Muscle of back (tissue), 13 donors: ENCODE measurements around the gene NKIRAS2. TPM values are rescaled to one million over a fixed set of nuclear protein-coding genes. Genes with fewer than 3 reads are reported as not detected.

Experiments used
- DNase-seq, 3 donors: peaks; one replicate each; pipeline versions ENCODE4 v3.0.0 to v3.0.0-alpha.2; 2013
- long read RNA-seq, 9 donors: transcript quantifications; one replicate each; lab custom pipeline, GENCODE V29; 2026
- polyA plus RNA-seq, 10 donors: library from polyadenylated mRNA; unstranded; fragments of 120-200 nt; gene quantifications; one replicate each; pipeline ENCODE4 v1.2.1, GENCODE V29; 2013; ENCODE audit not compliant: insufficient read length in 10 of 10

The NKIRAS2 gene
- 10 to 100 TPM; 32.9 to 50.9 (median 41.2) TPM for polyA plus RNA-seq
- long read RNA-seq, donor 1, full-length matches to known transcripts: 34 of 44 reads
- long read RNA-seq, donor 1, partial matches to known transcripts: 10 of 44 reads
- long read RNA-seq, donor 1, other reads (novel, unspliced or antisense): 0 of 44 reads
- long read RNA-seq, donor 2, full-length matches to known transcripts: 25 of 25 reads
- long read RNA-seq, donor 2, partial matches to known transcripts: 0 of 25 reads
- long read RNA-seq, donor 2, other reads (novel, unspliced or antisense): 0 of 25 reads
- long read RNA-seq, donor 3: 0 reads
- long read RNA-seq, donor 4, full-length matches to known transcripts: 13 of 24 reads
- long read RNA-seq, donor 4, partial matches to known transcripts: 11 of 24 reads
- long read RNA-seq, donor 4, other reads (novel, unspliced or antisense): 0 of 24 reads
- long read RNA-seq, donor 5, full-length matches to known transcripts: 32 of 48 reads
- long read RNA-seq, donor 5, partial matches to known transcripts: 16 of 48 reads
- long read RNA-seq, donor 5, other reads (novel, unspliced or antisense): 0 of 48 reads
- long read RNA-seq, donor 6, full-length matches to known transcripts: 15 of 15 reads
- long read RNA-seq, donor 6, partial matches to known transcripts: 0 of 15 reads
- long read RNA-seq, donor 6, other reads (novel, unspliced or antisense): 0 of 15 reads
- long read RNA-seq, donor 7, full-length matches to known transcripts: 24 of 24 reads
- long read RNA-seq, donor 7, partial matches to known transcripts: 0 of 24 reads
- long read RNA-seq, donor 7, other reads (novel, unspliced or antisense): 0 of 24 reads
- long read RNA-seq, donor 8, transcript NKIRAS2-206 (4 exons, 1,909 nt): major isoform, 9 of 11 reads
- long read RNA-seq, donor 8, partial matches to known transcripts: 0 of 11 reads
- long read RNA-seq, donor 8, other reads (novel, unspliced or antisense): 0 of 11 reads
- long read RNA-seq, donor 9, partial matches to known transcripts: 0 of 4 reads
- long read RNA-seq, donor 9, other reads (novel, unspliced or antisense): 0 of 4 reads

- peak; percentile 86 to 96 (median 91) for DNase-seq
Measured at GRCh38 chr17:42019509-42020404, at the start of gene NKIRAS2. NKIRAS2 (plus strand) TSS chr17:42020090; CDS start chr17:42021578, 1,488 bp downstream.

GRCh38 chr17:41970901-41971331 lies 49.0 kb upstream of the NKIRAS2 start:
- no peak for DNase-seq

GRCh38 chr17:41971721-41972523 lies 48.0 kb upstream of the NKIRAS2 start:
- DNase-seq: no peak

GRCh38 chr17:41972571-41973407 lies 47.1 kb upstream of the NKIRAS2 start:
- DNase-seq: no peak

GRCh38 chr17:41973408-41973811 lies 46.5 kb upstream of the NKIRAS2 start:
- DNase-seq: no peak

- DNase-seq: no peak
Measured at GRCh38 chr17:41974031-41974430, 45.9 kb upstream of the NKIRAS2 start.

- DNase-seq: no peak
Measured at GRCh38 chr17:41974658-41975057, 45.2 kb upstream of the NKIRAS2 start.

- DNase-seq: no peak
Measured at GRCh38 chr17:41975099-41976083, 44.5 kb upstream of the NKIRAS2 start.

GRCh38 chr17:41976142-41976768 lies 43.6 kb upstream of the NKIRAS2 start:
- no peak for DNase-seq

GRCh38 chr17:41977991-41978390 lies 41.9 kb upstream of the NKIRAS2 start:
- DNase-seq: no peak

GRCh38 chr17:41982026-41982760 lies 37.7 kb upstream of the NKIRAS2 start:
- DNase-seq: no peak

- DNase-seq: no peak
Measured at GRCh38 chr17:41984454-41984853, 35.4 kb upstream of the NKIRAS2 start.

GRCh38 chr17:41985919-41986318 lies 34.0 kb upstream of the NKIRAS2 start:
- no peak for DNase-seq

- DNase-seq: no peak
Measured at GRCh38 chr17:41986634-41987033, 33.3 kb upstream of the NKIRAS2 start.

- DNase-seq: no peak
Measured at GRCh38 chr17:41987642-41988041, 32.2 kb upstream of the NKIRAS2 start.

GRCh38 chr17:41988418-41988817 lies 31.5 kb upstream of the NKIRAS2 start:
- no peak for DNase-seq
